H1 (cell line): Measurements from ENCODE around the gene DTX2. TPM values are rescaled to one million over a fixed set of nuclear protein-coding genes. Genes with fewer than 3 reads are reported as not detected.
A peak's percentile ranks its signal among the peaks of the same experiment; 100 is the strongest.

Experiments used
- CTCF ChIA-PET: fragments of 300-600 bp; sonication (Branson Sonifier 250); formaldehyde crosslinking; loops from one replicate; lab custom pipeline; 2021; ENCODE audit not compliant: partially characterized antibody; lab: Charles Lee
- POLR2A ChIA-PET: fragments of 300-600 bp; sonication (Branson Sonifier 250); formaldehyde crosslinking; loops from one replicate; lab custom pipeline; 2021; ENCODE audit warnings: inconsistent platforms; ENCODE audit not compliant: partially characterized antibody; lab: Charles Lee
- DNase-seq, 2 experiments: peaks; one replicate each; pipeline versions ENCODE4 v3.0.0 to v3.0.0-alpha.2; 2010 to 2022; ENCODE audit warnings: low spot score in 2 of 2, low read depth in 1 of 2, mixed read lengths in 1 of 2
- FAIRE-seq: peaks from 2 replicates; lab custom pipeline; 2011; peaks lifted over from hg19 to GRCh38; lab: Jason Lieb, UNC
- H2AFZ ChIP-seq: 2 replicates; pipeline ENCODE4 v1.8.1; 2012; ENCODE audit warnings: low read length, inconsistent platforms
- H2AK5ac ChIP-seq: 2 replicates; pipeline ENCODE4 v1.6.1; 2013; ENCODE audit warnings: low read depth, low read length
- H2BK120ac ChIP-seq: replicated peaks from 2 replicates; pipeline ENCODE3; 2013; ENCODE audit warnings: low read depth, low read length, inconsistent platforms
- H2BK12ac ChIP-seq: 2 replicates; pipeline ENCODE4 v1.6.1; 2013; ENCODE audit warnings: low read depth, low read length
- H2BK15ac ChIP-seq: 2 replicates; pipeline ENCODE4 v1.6.1; 2013; ENCODE audit warnings: low read length
- H2BK20ac ChIP-seq: 2 replicates; pipeline ENCODE4 v1.6.1; 2013; ENCODE audit warnings: low read length
- H2BK5ac ChIP-seq: 2 replicates; pipeline ENCODE4 v1.6.1; 2013; ENCODE audit warnings: low read depth, low read length
- H3K14ac ChIP-seq: 2 replicates; pipeline ENCODE4 v1.6.1; 2013; ENCODE audit warnings: inconsistent platforms; ENCODE audit not compliant: insufficient read length
- H3K18ac ChIP-seq: 2 replicates; pipeline ENCODE4 v1.6.1; 2013; ENCODE audit warnings: low read length; ENCODE audit errors: extremely low read depth
- H3K23ac ChIP-seq: 2 replicates; pipeline ENCODE4 v1.6.1; 2013; ENCODE audit warnings: inconsistent platforms; ENCODE audit not compliant: insufficient read length
- H3K23me2 ChIP-seq: 2 replicates; pipeline ENCODE4 v1.6.1; 2013; ENCODE audit warnings: low read depth, low read length
- H3K27ac ChIP-seq: 2 replicates; pipeline ENCODE4 v1.6.1; 2011; ENCODE audit warnings: low read depth, low read length, inconsistent platforms
- H3K27me3 ChIP-seq, 4 experiments: replicated peaks in 1 of 4; 1 replicate in 1 of 4; 2 replicates in 3 of 4; pipeline versions ENCODE4 v1.6.1 to v1.8.1; 2011 to 2013; ENCODE audit warnings: low read length in 3 of 4, mild to moderate bottlenecking in 3 of 4, inconsistent platforms in 2 of 4, mixed read lengths in 2 of 4, moderate library complexity in 1 of 4; ENCODE audit not compliant: control insufficient read depth in 3 of 4, insufficient read depth in 3 of 4; ENCODE audit errors: extremely low read depth in 1 of 4
- H3K36me3 ChIP-seq, 4 experiments: 2 replicates each; pipeline versions ENCODE4 v1.6.1 to v1.8.1; 2011 to 2013; ENCODE audit warnings: mild to moderate bottlenecking in 4 of 4, low read length in 3 of 4, moderate library complexity in 2 of 4, control low read depth in 1 of 4, inconsistent platforms in 1 of 4; ENCODE audit not compliant: insufficient read depth in 4 of 4, control insufficient read depth in 2 of 4
- H3K4ac ChIP-seq: replicated peaks from 2 replicates; pipeline ENCODE3; 2013; ENCODE audit warnings: low read length, low read depth, mixed read lengths, inconsistent platforms; ENCODE audit not compliant: insufficient read length
- H3K4me1 ChIP-seq, 4 experiments: replicated peaks in 1 of 4; 1 replicate in 1 of 4; 2 replicates in 3 of 4; pipeline versions ENCODE4 v1.6.1 to v1.8.1; 2011 to 2013; ENCODE audit warnings: low read length in 3 of 4, inconsistent platforms in 2 of 4, mixed read lengths in 1 of 4; ENCODE audit not compliant: insufficient read depth in 4 of 4, control insufficient read depth in 3 of 4
- H3K4me2 ChIP-seq, 2 experiments: 2 replicates each; pipeline versions ENCODE4 v1.6.1 to v1.8.1; 2011 to 2013; ENCODE audit warnings: low read depth in 2 of 2, low read length in 2 of 2, control low read depth in 1 of 2, inconsistent platforms in 1 of 2, mild to moderate bottlenecking in 1 of 2; ENCODE audit not compliant: insufficient read depth in 1 of 2
- H3K4me3 ChIP-seq, 4 experiments: fragments of 200-600, 300-600 bp in 1 of 4; sonication (generic), shearing (Covaris generic), sonication (Bioruptor Twin) in 1 of 4; 2 replicates each; pipeline versions ENCODE4 v1.5.1 to v1.8.1; 2011 to 2016; ENCODE audit warnings: low read length in 4 of 4, low read depth in 3 of 4, control low read depth in 2 of 4, inconsistent platforms in 2 of 4, mild to moderate bottlenecking in 2 of 4, mixed read lengths in 1 of 4, moderate library complexity in 1 of 4; ENCODE audit not compliant: insufficient read depth in 2 of 4; ENCODE audit errors: extremely low read depth in 1 of 4
- H3K56ac ChIP-seq: replicated peaks from 2 replicates; pipeline ENCODE3; 2013; ENCODE audit warnings: low read depth, mild to moderate bottlenecking, mixed read lengths, low read length, inconsistent platforms; ENCODE audit not compliant: insufficient read length
- H3K79me1 ChIP-seq: 2 replicates; pipeline ENCODE4 v1.6.1; 2013; ENCODE audit warnings: low read depth, low read length, control low read depth
- H3K79me2 ChIP-seq, 2 experiments: 2 replicates each; pipeline versions ENCODE4 v1.6.1 to v1.8.1; 2012 to 2013; ENCODE audit warnings: low read length in 2 of 2, mild to moderate bottlenecking in 2 of 2, inconsistent platforms in 1 of 2; ENCODE audit not compliant: insufficient read depth in 2 of 2, control insufficient read depth in 1 of 2
- H3K9ac ChIP-seq, 4 experiments: replicated peaks in 1 of 4; 1 replicate in 1 of 4; 2 replicates in 3 of 4; pipeline versions ENCODE4 v1.6.1 to v1.8.1; 2011 to 2013; ENCODE audit warnings: low read depth in 3 of 4, low read length in 3 of 4, control low read depth in 2 of 4, mild to moderate bottlenecking in 2 of 4, moderate library complexity in 2 of 4, inconsistent platforms in 1 of 4; ENCODE audit errors: extremely low read depth in 1 of 4
- H3K9me3 ChIP-seq, 2 experiments: 2 replicates each; pipeline versions ENCODE4 v1.6.1 to v1.8.1; 2012 to 2013; ENCODE audit warnings: mild to moderate bottlenecking in 2 of 2, moderate library complexity in 2 of 2, control low read depth in 1 of 2, inconsistent platforms in 1 of 2, low read depth in 1 of 2, low read length in 1 of 2, mixed read lengths in 1 of 2; ENCODE audit not compliant: insufficient read depth in 2 of 2
- H4K20me1 ChIP-seq, 2 experiments: replicated peaks in 1 of 2; 2 replicates each; pipeline versions ENCODE3 to v1.8.1; 2011 to 2013; ENCODE audit warnings: inconsistent platforms in 2 of 2, low read length in 2 of 2, mild to moderate bottlenecking in 1 of 2; ENCODE audit not compliant: insufficient read depth in 2 of 2, control insufficient read depth in 1 of 2
- H4K5ac ChIP-seq: 2 replicates; pipeline ENCODE4 v1.6.1; 2013; ENCODE audit warnings: low read length, low read depth, mixed read lengths, inconsistent platforms; ENCODE audit not compliant: insufficient read length
- H4K8ac ChIP-seq: 2 replicates; pipeline ENCODE4 v1.8.0; 2013; ENCODE audit warnings: mild to moderate bottlenecking, moderate library complexity, low read length, inconsistent platforms; ENCODE audit not compliant: insufficient read depth; ENCODE audit errors: extremely low read depth
- H4K91ac ChIP-seq: replicated peaks from 2 replicates; pipeline ENCODE3; 2013; ENCODE audit warnings: low read length, mixed read lengths, inconsistent platforms; ENCODE audit not compliant: insufficient read length
- ASH2L ChIP-seq: fragments of 200-600, 300-600 bp; sonication (generic); IDR thresholded peaks from one replicate; pipeline ENCODE4 v1.7.1; 2017; ENCODE audit warnings: low read length
- BACH1 ChIP-seq: IDR thresholded peaks from 2 replicates; pipeline ENCODE4 v1.6.1; 2012; ENCODE audit warnings: low read length, improper control_type of control experiment
- EGR1 ChIP-seq: IDR thresholded peaks from 2 replicates; pipeline ENCODE4 v1.6.1; 2011; ENCODE audit warnings: low read depth, low read length, borderline replicate concordance
- HDAC2 ChIP-seq, 2 experiments: fragments of 300-600 bp in 1 of 2; sonication (generic) in 1 of 2; IDR thresholded peaks; 2 replicates each; pipeline ENCODE4 v1.6.1; 2011 to 2012; ENCODE audit warnings: low read depth in 2 of 2, low read length in 2 of 2, mild to moderate bottlenecking in 2 of 2, moderate library complexity in 2 of 2, borderline replicate concordance in 1 of 2, inconsistent platforms in 1 of 2
- RXRA ChIP-seq: IDR thresholded peaks from 2 replicates; pipeline ENCODE4 v1.6.1; 2011; ENCODE audit warnings: low read depth, mild to moderate bottlenecking, low read length, moderate library complexity; ENCODE audit not compliant: insufficient read depth
- WGBS, 2 experiments: shearing (Covaris generic) in 1 of 2; methylation state at CpG; one replicate each; pipeline versions ENCODE4 v1.1.6 to v1.1.7; 2013 to 2015; ENCODE audit warnings: low lambda C conversion rate in 2 of 2, mixed read lengths in 2 of 2, inconsistent platforms in 1 of 2, low coverage in 1 of 2, missing lambda C conversion rate in 1 of 2; ENCODE audit not compliant: insufficient replicate concordance in 2 of 2, insufficient coverage in 1 of 2, insufficient read length in 1 of 2; ENCODE audit errors: extremely low coverage in 1 of 2, missing lambda C conversion rate in 1 of 2; 5-methylcytosine and 5-hydroxymethylcytosine counted together
- polyA plus RNA-seq, 7 experiments: library from polyadenylated mRNA; depleted of rRNA in 3 of 7; stranded (reverse) in 5 of 7; unstranded in 2 of 7; fragments of >200 nt in 5 of 7; fragments of 200-250 nt in 2 of 7; gene quantifications; 1 replicate in 5 of 7; 2 replicates in 1 of 7; 4 replicates in 1 of 7; pipeline versions ENCODE4 v1.2.1 to v1.2.3, GENCODE V29; 2011 to 2013; ENCODE audit warnings: missing spikeins in 2 of 7, mixed read lengths in 2 of 7
- total RNA-seq: library from RNA; stranded (reverse); fragmentation: NEBNext Ultra II Directional; extraction: Animal tissue kit (Norgen Biotek cat#: 25700); gene quantifications from 2 replicates; pipeline ENCODE4 v1.2.1, GENCODE V29; 2021
- TF ChIP-seq, protein P1 (sequence below), 3 experiments: IDR thresholded peaks; 1 replicate in 2 of 3; 2 replicates in 1 of 3; pipeline versions ENCODE4 v1.5.1 to v1.6.1; 2011; ENCODE audit warnings: low read length in 3 of 3, mild to moderate bottlenecking in 3 of 3, inconsistent platforms in 2 of 3, low read depth in 1 of 3, moderate library complexity in 1 of 3; ENCODE audit not compliant: insufficient read depth in 1 of 3; ENCODE audit errors: control extremely low read depth in 1 of 3
- TF ChIP-seq, protein P2 (sequence below): IDR thresholded peaks from 2 replicates; pipeline ENCODE4 v1.6.1; 2012; ENCODE audit warnings: inconsistent platforms

DTX2 gene
- total and polyA plus RNA-seq, 2 of the 8 experiments (the other 6 are each of a cell fraction or from before 2014, with no cell fraction given): 37.4 to 59.1 TPM

DNA sequence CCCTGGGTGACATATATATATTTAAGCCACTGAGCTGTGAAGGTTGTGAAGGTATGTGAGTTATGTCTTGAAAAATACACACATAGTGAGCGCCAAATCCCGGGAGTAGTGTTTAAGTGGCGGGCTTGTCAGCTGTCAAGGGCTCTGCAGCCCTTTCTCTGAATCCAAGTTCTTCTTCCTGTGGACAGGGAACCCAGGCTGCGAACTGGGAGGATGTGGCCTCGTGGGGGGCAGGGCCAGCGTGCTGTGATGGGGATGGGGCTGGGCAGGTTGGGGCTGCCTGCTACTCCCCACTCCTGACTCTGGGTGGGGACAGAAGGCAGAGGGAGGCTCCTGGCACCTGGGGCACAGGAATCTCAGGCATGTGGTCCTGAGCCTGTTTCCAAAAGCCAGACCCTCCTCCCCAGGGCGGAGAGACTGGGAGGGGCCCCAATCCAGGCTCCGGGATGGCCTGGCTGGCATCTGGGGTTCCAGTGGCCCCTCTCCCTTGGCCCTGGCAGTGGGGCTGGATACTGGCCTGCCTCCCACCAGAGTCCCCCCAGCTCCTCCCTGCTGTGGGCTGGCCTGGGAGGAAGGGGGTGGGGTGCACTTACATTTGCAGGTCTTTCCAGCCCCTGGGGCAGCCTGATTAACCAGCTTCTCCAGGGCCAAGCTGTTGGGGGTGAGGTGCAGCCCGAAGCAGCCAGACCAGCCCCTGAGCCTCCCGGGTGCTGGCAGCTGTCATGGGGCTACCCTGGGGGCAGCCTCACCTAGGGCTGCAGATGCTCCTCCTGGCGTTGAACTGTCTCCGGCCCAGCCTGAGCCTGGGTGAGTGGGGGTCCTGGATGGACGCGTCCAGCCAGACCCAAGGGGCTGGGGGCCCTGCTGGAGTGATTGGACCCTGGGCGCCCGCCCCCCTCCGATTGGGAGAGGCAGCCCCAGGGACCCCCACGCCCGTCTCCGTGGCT, 48.7 kb downstream of the DTX2 start, which contains the start of gene UPK3B:
UPK3B (plus strand) TSS at position 622 of the 947 bp plus-strand sequence; CDS start at position 723, 101 bp downstream.
- H3K14ac ChIP-seq: no peak within 1 kb of the TSS
- H2BK15ac ChIP-seq: peak within 1 kb of the TSS; percentile 29; the same call in 1 of the 2 replicates
- H3K4ac ChIP-seq: peak within 1 kb of the TSS; percentile 69
- H4K8ac ChIP-seq: peak within 1 kb of the TSS; percentile 87
- ChIA-PET POLR2A (interaction anchor here (0.6 kb wide), 1 partner anchor 101 kb away, joined by 3 read pairs; the partner anchor contains the start of gene SSC4D), CTCF (no interaction called here)
- H4K20me1 ChIP-seq: peaks cover 0 to 3% of the 10 kb centered on the region in 2 experiments
- H2BK12ac ChIP-seq: peak within 1 kb of the TSS; percentile 87; the same call in 1 of the 2 replicates
- no peak within 1 kb of the TSS for H2AFZ ChIP-seq
- H2BK5ac ChIP-seq: peak within 1 kb of the TSS; percentile 71; the same call in 1 of the 2 replicates
- peak within 1 kb of the TSS; percentile 40 for H4K91ac ChIP-seq
- H3K9ac ChIP-seq: no peak within 1 kb of the TSS; a peak in 1 of 7 replicates
- no peaks in the 10 kb centered on the region for H3K79me1 ChIP-seq
- no peak within 1 kb of the TSS for H3K56ac ChIP-seq
- H3K23me2 ChIP-seq: no peaks in the 10 kb centered on the region
- no peak within 1 kb of the TSS for H2BK120ac ChIP-seq
- H3K18ac ChIP-seq: peak within 1 kb of the TSS; percentile 48
- H3K27ac ChIP-seq: no peak within 1 kb of the TSS
- H3K4me2 ChIP-seq: peak within 1 kb of the TSS; percentile 25 to 61
- no peaks in the 10 kb centered on the region for H3K9me3 ChIP-seq
- peaks cover 0 to 5% (median under 1%) of the 10 kb centered on the region in 4 experiments; a peak in 4 of 8 replicates for H3K36me3 ChIP-seq
- H4K5ac ChIP-seq: no peak within 1 kb of the TSS
- H3K4me3 ChIP-seq: peak within 1 kb of the TSS in 1 of 4 experiments; percentile 5; a peak in 2 of 8 replicates
- H3K79me2 ChIP-seq: no peaks in the 10 kb centered on the region
- H3K4me1 ChIP-seq: peaks cover 0 to 17% (median 11%) of the 10 kb centered on the region in 4 experiments; a peak in 6 of 7 replicates
- DNase-seq (peak; percentile 61 to 83), FAIRE-seq (no peak)
- H3K27me3 ChIP-seq: no peaks in the 10 kb centered on the region
- H3K23ac ChIP-seq: no peak within 1 kb of the TSS
- no peak within 1 kb of the TSS for H2AK5ac ChIP-seq
- H2BK20ac ChIP-seq: peak within 1 kb of the TSS; percentile 90; the same call in 1 of the 2 replicates
- 52% methylated on average over 17 of the region's 20 CpGs; no CpG with 5 or more reads in 1 of the 2 experiments for WGBS, 2 experiments
- TF ChIP-seq RXRA: no peak
- TF ChIP-seq ASH2L: peak; percentile 33
- TF ChIP-seq, protein P1, sequence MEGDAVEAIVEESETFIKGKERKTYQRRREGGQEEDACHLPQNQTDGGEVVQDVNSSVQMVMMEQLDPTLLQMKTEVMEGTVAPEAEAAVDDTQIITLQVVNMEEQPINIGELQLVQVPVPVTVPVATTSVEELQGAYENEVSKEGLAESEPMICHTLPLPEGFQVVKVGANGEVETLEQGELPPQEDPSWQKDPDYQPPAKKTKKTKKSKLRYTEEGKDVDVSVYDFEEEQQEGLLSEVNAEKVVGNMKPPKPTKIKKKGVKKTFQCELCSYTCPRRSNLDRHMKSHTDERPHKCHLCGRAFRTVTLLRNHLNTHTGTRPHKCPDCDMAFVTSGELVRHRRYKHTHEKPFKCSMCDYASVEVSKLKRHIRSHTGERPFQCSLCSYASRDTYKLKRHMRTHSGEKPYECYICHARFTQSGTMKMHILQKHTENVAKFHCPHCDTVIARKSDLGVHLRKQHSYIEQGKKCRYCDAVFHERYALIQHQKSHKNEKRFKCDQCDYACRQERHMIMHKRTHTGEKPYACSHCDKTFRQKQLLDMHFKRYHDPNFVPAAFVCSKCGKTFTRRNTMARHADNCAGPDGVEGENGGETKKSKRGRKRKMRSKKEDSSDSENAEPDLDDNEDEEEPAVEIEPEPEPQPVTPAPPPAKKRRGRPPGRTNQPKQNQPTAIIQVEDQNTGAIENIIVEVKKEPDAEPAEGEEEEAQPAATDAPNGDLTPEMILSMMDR (IDR thresholded peaks at IDR 0.05; ENCODE audit: control extremely low read depth in 1 of 3, insufficient read depth in 1 of 3, low read depth in 1 of 3, low read length in 3 of 3): peak in 2 of 3 experiments; percentile 30 to 33; a peak in 2 of 4 replicates
- TF ChIP-seq EGR1: no peak
- TF ChIP-seq HDAC2 (IDR thresholded peaks at IDR 0.05; ENCODE audit: borderline replicate concordance in 1 of 2, low read depth in 2 of 2, low read length in 2 of 2): 0 out of 4 replicates have a peak, but pooled peaks of 1 of the 2 experiments have one; percentile 29
- TF ChIP-seq, protein P2, sequence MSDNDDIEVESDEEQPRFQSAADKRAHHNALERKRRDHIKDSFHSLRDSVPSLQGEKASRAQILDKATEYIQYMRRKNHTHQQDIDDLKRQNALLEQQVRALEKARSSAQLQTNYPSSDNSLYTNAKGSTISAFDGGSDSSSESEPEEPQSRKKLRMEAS: peak; percentile 54; the same call in 1 of the 2 replicates
- TF ChIP-seq BACH1: peak; percentile 37; the same call in 1 of the 2 replicates
